Sigmoid colon (tissue), 7 donors: Measurements from ENCODE around the gene PDE1C. TPM values are rescaled to one million over a fixed set of nuclear protein-coding genes. Genes with fewer than 3 reads are reported as not detected.

Experiments used
- DNase-seq: peaks from one replicate; pipeline ENCODE4 v3.0.0-alpha.2; 2019
- H3K27ac ChIP-seq, 4 donors: fragments of 200-600 bp; sonication (generic); one replicate each; pipeline ENCODE4 v1.5.1; 2016 to 2019; ENCODE audit warnings: mild to moderate bottlenecking in 1 of 4
- H3K27me3 ChIP-seq, 3 donors: fragments of 200-600 bp; sonication (generic); one replicate each; pipeline ENCODE4 v1.5.1; 2019; ENCODE audit warnings: mild to moderate bottlenecking in 1 of 3
- H3K36me3 ChIP-seq, 4 donors: fragments of 200-600 bp; sonication (generic); one replicate each; pipeline ENCODE4 v1.5.1; 2016 to 2019
- H3K4me1 ChIP-seq, 4 donors: fragments of 200-600 bp; sonication (generic); one replicate each; pipeline ENCODE4 v1.5.1; 2017 to 2019
- H3K4me3 ChIP-seq, 4 donors: fragments of 200-600 bp; sonication (generic); one replicate each; pipeline ENCODE4 v1.5.1; 2017 to 2019; ENCODE audit warnings: mild to moderate bottlenecking in 2 of 4, moderate library complexity in 1 of 4
- H3K9me3 ChIP-seq, 4 donors: fragments of 200-600 bp in 3 of 4; sonication (generic) in 3 of 4; one replicate each; pipeline versions ENCODE4 v1.5.1 to v1.6.1; 2013 to 2019
- CTCF ChIP-seq, 4 experiments: fragments of 450-650 bp in 3 of 4; fragments of 200-600 bp in 1 of 4; IDR thresholded peaks; one replicate each; pipeline ENCODE4 v1.5.1; 2016 to 2019; ENCODE audit warnings: antibody characterized with exemption in 4 of 4, mild to moderate bottlenecking in 3 of 4, moderate library complexity in 2 of 4
- EP300 ChIP-seq, 4 donors: sonication (generic); formaldehyde crosslinking; IDR thresholded peaks; one replicate each; pipeline ENCODE4 v1.6.1; 2017; ENCODE audit warnings: antibody characterized with exemption in 4 of 4
- POLR2A ChIP-seq, 2 donors: fragments of 450-650 bp; IDR thresholded peaks; one replicate each; pipeline ENCODE4 v1.6.1; 2016; ENCODE audit warnings: antibody characterized with exemption in 2 of 2, mild to moderate bottlenecking in 2 of 2, moderate library complexity in 2 of 2
- POLR2AphosphoS5 ChIP-seq, 4 donors: sonication (generic); formaldehyde crosslinking; IDR thresholded peaks; one replicate each; pipeline ENCODE4 v1.6.1; 2017; ENCODE audit warnings: antibody characterized with exemption in 4 of 4
- WGBS, 2 donors: extraction: QIAGEN DNeasy Blood & Tissue Kit; methylation state at CpG; one replicate each; pipeline ENCODE4 v1.1.7; 2013; 5-methylcytosine and 5-hydroxymethylcytosine counted together
- intact Hi-C: fragments of 100-400 bp; cut with DNase I; formaldehyde crosslinking; loops from one replicate; pipeline ENCODE4 v1.15.1; 2023
- polyA plus RNA-seq, 3 donors: library from polyadenylated mRNA; stranded (reverse); fragments of 200-250 nt; gene quantifications; one replicate each; pipeline ENCODE4 v1.2.3, GENCODE V29; 2013
- total RNA-seq, 4 donors: library from RNA; depleted of rRNA; stranded (reverse); fragments of >200 nt; gene quantifications; one replicate each; pipeline ENCODE4 v1.1.0, GENCODE V29; 2016
- donor health status: healthy with polysubstance abuse.
- donor health status: Bipolar disorder and iron deficiency.
- donor health status: healthy.

Gene PDE1C
- total and polyA plus RNA-seq, 7 donors = under 0.01 to 19.4 (median 5.9) TPM

GRCh38 chr7:31720366-31720765 is 349.8 kb downstream of the PDE1C start:
- H3K4me3 ChIP-seq = no peak overlapping the region
- H3K36me3 ChIP-seq = no peaks in the 10 kb centered on the region
- no peaks in the 10 kb centered on the region for H3K27me3 ChIP-seq
- H3K27ac ChIP-seq = no peak overlapping the region
- TF ChIP-seq POLR2A (IDR thresholded peaks at IDR 0.05) = no peak
- no peak for TF ChIP-seq EP300 (IDR thresholded peaks at IDR 0.05)
- TF ChIP-seq POLR2AphosphoS5 (IDR thresholded peaks at IDR 0.05) = no peak
- H3K4me1 ChIP-seq = no peaks in the 10 kb centered on the region
- DNase-seq = no peak
- intact Hi-C loops = no loop called here
- no peaks in the 10 kb centered on the region for H3K9me3 ChIP-seq
- 49 to 77% methylated on average over 8 of the region's 8 CpGs for WGBS, 2 donors

- no peak for DNase-seq
- 18 to 41% methylated on average over 1 of the region's 1 CpG for WGBS, 2 donors
- TF ChIP-seq CTCF (IDR thresholded peaks at IDR 0.05) (no peak), POLR2A (IDR thresholded peaks at IDR 0.05) (no peak), POLR2AphosphoS5 (IDR thresholded peaks at IDR 0.05) (no peak), EP300 (IDR thresholded peaks at IDR 0.05) (no peak)
Observed at GRCh38 chr7:31716355-31716754, 353.9 kb downstream of the PDE1C start.

GRCh38 chr7:31710171-31710570 is 360.0 kb downstream of the PDE1C start:
- intact Hi-C loops = no loop called here
- Histone ChIP-seq H3K4me1 (no peaks in the 10 kb centered on the region), H3K27ac (no peak overlapping the region), H3K4me3 (no peak overlapping the region), H3K27me3 (no peaks in the 10 kb centered on the region), H3K9me3 (no peaks in the 10 kb centered on the region), H3K36me3 (no peaks in the 10 kb centered on the region)
- no peak for DNase-seq
- WGBS, 2 donors = 65 to 79% methylated on average over 1 of the region's 1 CpG
- no peak for TF ChIP-seq CTCF (IDR thresholded peaks at IDR 0.05)
- no peak for TF ChIP-seq POLR2AphosphoS5 (IDR thresholded peaks at IDR 0.05)
- no peak for TF ChIP-seq EP300 (IDR thresholded peaks at IDR 0.05)
- no peak for TF ChIP-seq POLR2A (IDR thresholded peaks at IDR 0.05)

More at GRCh38 chr7:31716355-31716754, 353.9 kb downstream of the PDE1C start:
- intact Hi-C loops = no loop called here
- no peaks in the 10 kb centered on the region for H3K9me3 ChIP-seq
- no peaks in the 10 kb centered on the region for H3K36me3 ChIP-seq
- no peaks in the 10 kb centered on the region for H3K4me1 ChIP-seq
- no peaks in the 10 kb centered on the region for H3K27me3 ChIP-seq
- H3K4me3 ChIP-seq = no peak overlapping the region
- H3K27ac ChIP-seq = no peak overlapping the region

GRCh38 chr7:31707089-31707488 is 363.1 kb downstream of the PDE1C start:
- Histone ChIP-seq H3K9me3 (no peaks in the 10 kb centered on the region), H3K27me3 (no peaks in the 10 kb centered on the region), H3K4me1 (no peaks in the 10 kb centered on the region), H3K27ac (no peak overlapping the region), H3K36me3 (no peaks in the 10 kb centered on the region), H3K4me3 (no peak overlapping the region)
- TF ChIP-seq POLR2A (IDR thresholded peaks at IDR 0.05) (no peak), POLR2AphosphoS5 (IDR thresholded peaks at IDR 0.05) (no peak), CTCF (IDR thresholded peaks at IDR 0.05) (no peak), EP300 (IDR thresholded peaks at IDR 0.05) (no peak)
- no peak for DNase-seq
- WGBS, 2 donors = 48 to 49% methylated on average over 5 of the region's 5 CpGs
- intact Hi-C loops = no loop called here

- no peak for DNase-seq
- no peak overlapping the region for H3K27ac ChIP-seq
- no peaks in the 10 kb centered on the region for H3K9me3 ChIP-seq
- 77 to 78% methylated on average over 3 of the region's 3 CpGs for WGBS, 2 donors
- no peaks in the 10 kb centered on the region for H3K36me3 ChIP-seq
- TF ChIP-seq CTCF (IDR thresholded peaks at IDR 0.05) (no peak), EP300 (IDR thresholded peaks at IDR 0.05) (no peak), POLR2A (IDR thresholded peaks at IDR 0.05) (no peak), POLR2AphosphoS5 (IDR thresholded peaks at IDR 0.05) (no peak)
- H3K4me1 ChIP-seq = no peaks in the 10 kb centered on the region
- no peak overlapping the region for H3K4me3 ChIP-seq
- H3K27me3 ChIP-seq = no peaks in the 10 kb centered on the region
- intact Hi-C loops = no loop called here
Observed at GRCh38 chr7:31705377-31705776, 364.8 kb downstream of the PDE1C start.
